ENCODE data around the gene HEXA.

Gene HEXA

DNA sequence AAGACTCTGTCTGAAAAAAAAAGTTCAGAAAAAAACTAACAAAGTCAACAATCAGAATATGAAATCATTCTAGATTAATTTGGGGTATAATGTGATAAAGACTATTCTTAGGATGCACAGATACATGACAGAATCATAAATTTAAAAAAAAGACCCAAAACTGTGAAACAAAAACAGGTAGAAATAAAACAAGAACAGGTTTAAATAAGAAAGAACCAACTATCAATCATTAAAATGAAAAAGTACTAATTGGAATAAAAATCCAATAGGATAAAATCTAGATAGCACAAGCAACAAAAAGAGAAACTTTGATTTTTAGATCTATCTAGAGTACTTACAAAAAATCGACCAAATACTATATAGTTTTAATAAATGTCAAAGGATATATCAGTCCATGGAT, 35.7 kb upstream of the HEXA start:
- CTCF ChIA-PET = no interaction called here
- Histone ChIP-seq H3K9me3 (ENCODE audit: control extremely low read depth in 1 of 5, control insufficient read depth in 4 of 5, insufficient read depth in 2 of 5, low read depth in 1 of 5, low read length in 4 of 5) (peaks cover 0 to 7% (median 2%) of the 10 kb centered on the region in 5 experiments), H3K4me1 (ENCODE audit: control extremely low read depth in 1 of 4, control insufficient read depth in 4 of 4, insufficient read depth in 4 of 4, low read length in 3 of 4) (no peaks in the 10 kb centered on the region), H3K36me3 (ENCODE audit: control insufficient read depth in 4 of 4, insufficient read depth in 4 of 4, low read length in 3 of 4) (no peaks in the 10 kb centered on the region), H3K27me3 (replicated peaks in 2 of 5; ENCODE audit: control insufficient read depth in 4 of 5, insufficient read depth in 5 of 5, low read length in 4 of 5) (peaks cover 0 to 2% (median 0%) of the 10 kb centered on the region in 5 experiments), H3K4me3 (ENCODE audit: control insufficient read depth in 1 of 7, extremely low read depth in 1 of 7, insufficient read depth in 4 of 7, low read depth in 2 of 7, low read length in 6 of 7) (no peak overlapping the region), H3K27ac (ENCODE audit: insufficient read depth in 1 of 2, low read depth in 1 of 2, low read length in 2 of 2, poor library complexity in 1 of 2, severe bottlenecking in 2 of 2) (no peak overlapping the region)
- no CpG with 5 or more reads among the region's 1 CpG for WGBS (ENCODE audit: insufficient coverage)
- DNase-seq = no peak
- POLR2A ChIA-PET = no interaction called here

DNA sequence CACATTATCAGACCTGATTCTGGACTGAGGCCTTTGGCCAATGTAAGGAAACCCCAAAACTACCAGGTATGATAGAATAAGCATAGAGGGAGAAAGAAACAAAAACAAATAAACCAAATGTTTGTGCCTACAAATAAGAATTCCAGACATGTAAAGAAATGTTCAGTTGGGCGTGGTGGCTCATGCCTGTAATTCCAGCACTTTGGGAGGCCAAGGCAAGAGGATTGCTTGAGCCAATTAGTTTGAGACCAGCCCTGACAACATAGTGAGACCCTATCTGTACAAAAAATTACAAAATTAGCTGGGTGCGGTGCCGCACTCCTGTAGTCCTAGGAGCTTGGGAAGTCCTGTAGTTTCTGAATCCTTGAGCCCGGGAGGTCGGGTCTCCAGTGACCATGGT, 35.3 kb upstream of the HEXA start:
- ChIA-PET POLR2A (no interaction called here), CTCF (no interaction called here)
- H3K27ac ChIP-seq (ENCODE audit: insufficient read depth in 1 of 2, low read depth in 1 of 2, low read length in 2 of 2, poor library complexity in 1 of 2, severe bottlenecking in 2 of 2) = no peak overlapping the region
- H3K4me3 ChIP-seq (ENCODE audit: control insufficient read depth in 1 of 7, extremely low read depth in 1 of 7, insufficient read depth in 4 of 7, low read depth in 2 of 7, low read length in 6 of 7) = no peak overlapping the region
- no peak for DNase-seq
- no peaks in the 10 kb centered on the region for H3K36me3 ChIP-seq (ENCODE audit: control insufficient read depth in 4 of 4, insufficient read depth in 4 of 4, low read length in 3 of 4)
- peaks cover 0 to 7% (median 2%) of the 10 kb centered on the region in 5 experiments for H3K9me3 ChIP-seq (ENCODE audit: control extremely low read depth in 1 of 5, control insufficient read depth in 4 of 5, insufficient read depth in 2 of 5, low read depth in 1 of 5, low read length in 4 of 5)
- H3K27me3 ChIP-seq (replicated peaks in 2 of 5; ENCODE audit: control insufficient read depth in 4 of 5, insufficient read depth in 5 of 5, low read length in 4 of 5) = peaks cover 0 to 2% (median 0%) of the 10 kb centered on the region in 5 experiments
- WGBS (ENCODE audit: insufficient coverage) = 96% methylated on average over 5 of the region's 5 CpGs
- H3K4me1 ChIP-seq (ENCODE audit: control extremely low read depth in 1 of 4, control insufficient read depth in 4 of 4, insufficient read depth in 4 of 4, low read length in 3 of 4) = no peaks in the 10 kb centered on the region

DNA sequence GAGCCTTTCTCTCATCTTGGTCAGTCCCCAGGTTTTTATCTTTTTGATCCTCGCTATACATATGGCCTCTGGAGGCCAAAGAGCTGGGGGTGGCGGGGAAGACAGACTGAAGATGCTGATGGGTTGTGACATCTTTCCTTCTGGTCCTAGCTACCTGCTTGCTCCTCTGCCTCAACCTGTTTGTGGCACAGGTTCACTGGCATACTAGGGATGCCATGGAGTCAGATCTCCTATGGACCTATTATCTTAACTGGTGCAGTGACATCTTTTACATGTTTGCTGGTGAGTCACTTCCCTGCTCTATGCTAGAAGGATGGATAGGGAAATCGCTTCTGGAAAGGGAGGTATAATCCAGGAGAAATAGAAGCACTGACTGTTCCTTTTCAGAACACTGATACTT, 31.1 kb upstream of the HEXA start:
- DNase-seq = no peak
- Histone ChIP-seq H3K36me3 (ENCODE audit: control insufficient read depth in 4 of 4, insufficient read depth in 4 of 4, low read length in 3 of 4) (no peaks in the 10 kb centered on the region), H3K4me3 (ENCODE audit: control insufficient read depth in 1 of 7, extremely low read depth in 1 of 7, insufficient read depth in 4 of 7, low read depth in 2 of 7, low read length in 6 of 7) (no peak overlapping the region), H3K9me3 (ENCODE audit: control extremely low read depth in 1 of 5, control insufficient read depth in 4 of 5, insufficient read depth in 2 of 5, low read depth in 1 of 5, low read length in 4 of 5) (peaks cover 0 to 7% (median 2%) of the 10 kb centered on the region in 5 experiments), H3K27ac (ENCODE audit: insufficient read depth in 1 of 2, low read depth in 1 of 2, low read length in 2 of 2, poor library complexity in 1 of 2, severe bottlenecking in 2 of 2) (no peak overlapping the region), H3K4me1 (ENCODE audit: control extremely low read depth in 1 of 4, control insufficient read depth in 4 of 4, insufficient read depth in 4 of 4, low read length in 3 of 4) (no peaks in the 10 kb centered on the region), H3K27me3 (replicated peaks in 2 of 5; ENCODE audit: control insufficient read depth in 4 of 5, insufficient read depth in 5 of 5, low read length in 4 of 5) (peaks cover 0 to 10% (median 5%) of the 10 kb centered on the region in 5 experiments)
- ChIA-PET CTCF (no interaction called here), POLR2A (interaction anchor here (0.6 kb wide), 1 partner anchor 572 kb away, joined by 4 read pairs; no protein-coding TSS in a partner anchor)
- WGBS (ENCODE audit: insufficient coverage) = 81% methylated on average over 2 of the region's 3 CpGs

DNA sequence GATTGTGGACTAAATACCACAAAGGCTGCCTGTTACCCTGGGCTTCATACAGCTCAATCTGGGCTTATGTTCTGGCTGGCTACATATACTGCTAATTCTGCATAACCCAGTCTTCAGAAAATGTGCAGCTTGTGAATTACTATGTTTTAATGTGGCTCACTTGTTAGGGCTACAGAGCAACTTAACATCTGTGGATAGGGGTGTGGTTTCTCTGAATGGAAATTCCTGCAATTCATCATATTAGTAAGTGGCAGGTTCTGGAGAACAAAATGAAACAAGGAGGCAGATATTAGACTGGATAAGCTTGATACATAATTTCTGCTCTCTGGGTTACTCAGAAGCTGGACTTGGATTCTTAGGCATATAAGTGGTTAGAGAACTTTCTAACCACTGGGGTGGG, 29.0 kb upstream of the HEXA start:
- no peaks in the 10 kb centered on the region for H3K9me3 ChIP-seq (ENCODE audit: control extremely low read depth in 1 of 5, control insufficient read depth in 4 of 5, insufficient read depth in 2 of 5, low read depth in 1 of 5, low read length in 4 of 5)
- H3K4me3 ChIP-seq (ENCODE audit: control insufficient read depth in 1 of 7, extremely low read depth in 1 of 7, insufficient read depth in 4 of 7, low read depth in 2 of 7, low read length in 6 of 7) = no peak overlapping the region
- no peaks in the 10 kb centered on the region for H3K36me3 ChIP-seq (ENCODE audit: control insufficient read depth in 4 of 4, insufficient read depth in 4 of 4, low read length in 3 of 4)
- peaks cover 0 to 10% (median 5%) of the 10 kb centered on the region in 5 experiments for H3K27me3 ChIP-seq (replicated peaks in 2 of 5; ENCODE audit: control insufficient read depth in 4 of 5, insufficient read depth in 5 of 5, low read length in 4 of 5)
- ChIA-PET POLR2A (no interaction called here), CTCF (interaction anchor here (1.4 kb wide), 1 partner anchor 21 kb away, joined by 3 read pairs; no protein-coding TSS in a partner anchor)
- no peak overlapping the region for H3K27ac ChIP-seq (ENCODE audit: insufficient read depth in 1 of 2, low read depth in 1 of 2, low read length in 2 of 2, poor library complexity in 1 of 2, severe bottlenecking in 2 of 2)
- H3K4me1 ChIP-seq (ENCODE audit: control extremely low read depth in 1 of 4, control insufficient read depth in 4 of 4, insufficient read depth in 4 of 4, low read length in 3 of 4) = no peaks in the 10 kb centered on the region
- no peak for DNase-seq

DNA sequence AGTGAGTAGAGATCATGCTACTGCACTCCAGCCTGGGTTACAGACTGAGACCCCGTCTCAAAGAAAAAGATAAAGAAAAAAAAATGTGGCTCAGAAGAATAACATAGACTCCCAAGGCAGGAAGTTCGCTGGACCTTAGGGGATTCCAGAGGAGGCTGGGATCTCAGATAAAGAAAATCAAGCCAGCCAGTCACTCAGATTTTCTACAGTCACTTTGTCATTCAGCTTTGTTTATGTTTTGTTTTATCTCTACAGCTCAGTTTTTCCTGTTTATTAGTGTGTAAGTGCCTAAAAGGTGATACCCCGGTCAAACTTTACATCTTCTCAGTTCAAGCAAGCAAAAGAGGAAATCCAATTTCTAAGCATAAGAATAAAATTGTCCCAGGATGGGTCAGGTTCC, 28.5 kb upstream of the HEXA start:
- Histone ChIP-seq H3K4me3 (ENCODE audit: control insufficient read depth in 1 of 7, extremely low read depth in 1 of 7, insufficient read depth in 4 of 7, low read depth in 2 of 7, low read length in 6 of 7) (no peak overlapping the region), H3K27ac (ENCODE audit: insufficient read depth in 1 of 2, low read depth in 1 of 2, low read length in 2 of 2, poor library complexity in 1 of 2, severe bottlenecking in 2 of 2) (no peak overlapping the region), H3K9me3 (ENCODE audit: control extremely low read depth in 1 of 5, control insufficient read depth in 4 of 5, insufficient read depth in 2 of 5, low read depth in 1 of 5, low read length in 4 of 5) (no peaks in the 10 kb centered on the region), H3K36me3 (ENCODE audit: control insufficient read depth in 4 of 4, insufficient read depth in 4 of 4, low read length in 3 of 4) (no peaks in the 10 kb centered on the region), H3K4me1 (ENCODE audit: control extremely low read depth in 1 of 4, control insufficient read depth in 4 of 4, insufficient read depth in 4 of 4, low read length in 3 of 4) (no peaks in the 10 kb centered on the region), H3K27me3 (replicated peaks in 2 of 5; ENCODE audit: control insufficient read depth in 4 of 5, insufficient read depth in 5 of 5, low read length in 4 of 5) (peaks cover 0 to 10% (median 5%) of the 10 kb centered on the region in 5 experiments)
- CTCF ChIA-PET = interaction anchor here (1.2 to 1.4 kb wide), 2 partner anchors 10 to 20 kb away, joined by 3 read pairs; no protein-coding TSS in a partner anchor
- DNase-seq = no peak
- WGBS (ENCODE audit: insufficient coverage) = 42% methylated on average over 2 of the region's 3 CpGs
- POLR2A ChIA-PET = no interaction called here

DNA sequence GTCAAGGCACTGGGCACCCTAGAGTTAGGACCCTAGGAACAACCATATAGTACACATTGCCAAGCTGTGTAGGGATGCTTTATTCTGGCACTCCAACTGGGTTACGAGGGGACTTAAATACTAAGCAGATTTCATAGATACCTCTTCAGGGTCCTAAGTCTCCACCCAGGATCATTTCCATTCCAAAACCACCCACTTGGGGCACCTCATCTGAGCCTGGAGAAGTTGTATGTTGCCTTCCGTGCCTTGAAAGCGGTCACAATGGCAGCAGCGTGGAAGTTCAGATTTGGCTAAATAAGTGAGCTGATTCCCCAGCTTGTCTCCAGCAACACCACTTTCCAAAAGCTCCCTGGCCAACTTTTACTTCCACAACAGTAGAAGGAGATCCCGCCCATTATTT, 26.9 kb upstream of the HEXA start:
- POLR2A ChIA-PET = no interaction called here
- 92% methylated on average over 4 of the region's 5 CpGs for WGBS (ENCODE audit: insufficient coverage)

DNA sequence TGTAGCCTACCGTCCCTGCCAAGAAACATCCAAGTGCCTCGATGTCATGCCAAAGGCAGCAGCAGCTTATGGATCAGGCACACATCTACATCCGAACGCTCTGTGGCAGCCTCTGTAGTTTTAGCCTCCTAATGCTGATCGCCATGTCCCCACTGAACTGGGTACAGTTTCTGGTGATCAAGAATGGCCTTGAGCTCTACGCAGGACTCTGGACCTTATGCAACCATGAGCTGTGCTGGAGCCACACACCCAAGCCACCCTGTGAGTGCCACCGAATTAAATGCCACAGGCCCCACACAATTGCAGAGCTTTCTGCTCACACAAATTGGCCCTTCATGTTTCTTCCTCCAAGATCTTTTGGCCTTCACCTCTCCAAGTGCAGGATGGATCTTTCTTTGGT, 22.8 kb upstream of the HEXA start:
- 97% methylated on average over 7 of the region's 7 CpGs for WGBS (ENCODE audit: insufficient coverage)
- Histone ChIP-seq H3K36me3 (ENCODE audit: control insufficient read depth in 4 of 4, insufficient read depth in 4 of 4, low read length in 3 of 4) (no peaks in the 10 kb centered on the region), H3K27me3 (replicated peaks in 2 of 5; ENCODE audit: control insufficient read depth in 4 of 5, insufficient read depth in 5 of 5, low read length in 4 of 5) (peaks cover 0 to 5% (median 2%) of the 10 kb centered on the region in 5 experiments), H3K9me3 (ENCODE audit: control extremely low read depth in 1 of 5, control insufficient read depth in 4 of 5, insufficient read depth in 2 of 5, low read depth in 1 of 5, low read length in 4 of 5) (no peaks in the 10 kb centered on the region), H3K4me1 (ENCODE audit: control extremely low read depth in 1 of 4, control insufficient read depth in 4 of 4, insufficient read depth in 4 of 4, low read length in 3 of 4) (peaks cover 0 to 5% (median 0%) of the 10 kb centered on the region in 4 experiments), H3K4me3 (ENCODE audit: control insufficient read depth in 1 of 7, extremely low read depth in 1 of 7, insufficient read depth in 4 of 7, low read depth in 2 of 7, low read length in 6 of 7) (no peak overlapping the region), H3K27ac (ENCODE audit: insufficient read depth in 1 of 2, low read depth in 1 of 2, low read length in 2 of 2, poor library complexity in 1 of 2, severe bottlenecking in 2 of 2) (no peak overlapping the region)
- ChIA-PET CTCF (interaction anchor here (1.1 kb wide), 1 partner anchor 307 kb away, joined by 3 read pairs; no protein-coding TSS in a partner anchor), POLR2A (no interaction called here)
- DNase-seq = no peak

More for the DNA sequence above, 26.9 kb upstream of the HEXA start:
- H3K4me1 ChIP-seq (ENCODE audit: control extremely low read depth in 1 of 4, control insufficient read depth in 4 of 4, insufficient read depth in 4 of 4, low read length in 3 of 4) = peaks cover 0 to 5% (median 0%) of the 10 kb centered on the region in 4 experiments
- H3K9me3 ChIP-seq (ENCODE audit: control extremely low read depth in 1 of 5, control insufficient read depth in 4 of 5, insufficient read depth in 2 of 5, low read depth in 1 of 5, low read length in 4 of 5) = no peaks in the 10 kb centered on the region
- no peak overlapping the region for H3K27ac ChIP-seq (ENCODE audit: insufficient read depth in 1 of 2, low read depth in 1 of 2, low read length in 2 of 2, poor library complexity in 1 of 2, severe bottlenecking in 2 of 2)
- H3K36me3 ChIP-seq (ENCODE audit: control insufficient read depth in 4 of 4, insufficient read depth in 4 of 4, low read length in 3 of 4) = no peaks in the 10 kb centered on the region
- H3K4me3 ChIP-seq (ENCODE audit: control insufficient read depth in 1 of 7, extremely low read depth in 1 of 7, insufficient read depth in 4 of 7, low read depth in 2 of 7, low read length in 6 of 7) = no peak overlapping the region
- no peak for DNase-seq
- CTCF ChIA-PET = no interaction called here
- H3K27me3 ChIP-seq (replicated peaks in 2 of 5; ENCODE audit: control insufficient read depth in 4 of 5, insufficient read depth in 5 of 5, low read length in 4 of 5) = peaks cover 0 to 10% (median 5%) of the 10 kb centered on the region in 5 experiments
